ENCODE measurements around the gene CCDC144A.
"Not testable (repeated sequence)": the region's sequence is repeated elsewhere in the genome, so short reads cannot be mapped to it uniquely, and the experiment has no call there.

GRCh38 chr17:16790313-16790871 is 100.4 kb downstream of the CCDC144A start:
- TF ChIP-seq CTCF (IDR thresholded peaks at IDR 0.05 in 4 of 5, conservative IDR thresholded peaks at IDR 0.05 in 1 of 5); POLR2A (IDR thresholded peaks at IDR 0.05): not testable (repeated sequence)
